ENCODE measurements around the gene OAS1. TPM values are rescaled to one million over a fixed set of nuclear protein-coding genes. Genes with fewer than 3 reads are reported as not detected.

The OAS1 gene
- total and polyA plus RNA-seq, 9 of the 15 experiments (the other 6 are each of a cell fraction or from before 2014, with no cell fraction given): 0.06 to 0.25 TPM; not detected in 7

- TF ChIP-seq, protein P1, sequence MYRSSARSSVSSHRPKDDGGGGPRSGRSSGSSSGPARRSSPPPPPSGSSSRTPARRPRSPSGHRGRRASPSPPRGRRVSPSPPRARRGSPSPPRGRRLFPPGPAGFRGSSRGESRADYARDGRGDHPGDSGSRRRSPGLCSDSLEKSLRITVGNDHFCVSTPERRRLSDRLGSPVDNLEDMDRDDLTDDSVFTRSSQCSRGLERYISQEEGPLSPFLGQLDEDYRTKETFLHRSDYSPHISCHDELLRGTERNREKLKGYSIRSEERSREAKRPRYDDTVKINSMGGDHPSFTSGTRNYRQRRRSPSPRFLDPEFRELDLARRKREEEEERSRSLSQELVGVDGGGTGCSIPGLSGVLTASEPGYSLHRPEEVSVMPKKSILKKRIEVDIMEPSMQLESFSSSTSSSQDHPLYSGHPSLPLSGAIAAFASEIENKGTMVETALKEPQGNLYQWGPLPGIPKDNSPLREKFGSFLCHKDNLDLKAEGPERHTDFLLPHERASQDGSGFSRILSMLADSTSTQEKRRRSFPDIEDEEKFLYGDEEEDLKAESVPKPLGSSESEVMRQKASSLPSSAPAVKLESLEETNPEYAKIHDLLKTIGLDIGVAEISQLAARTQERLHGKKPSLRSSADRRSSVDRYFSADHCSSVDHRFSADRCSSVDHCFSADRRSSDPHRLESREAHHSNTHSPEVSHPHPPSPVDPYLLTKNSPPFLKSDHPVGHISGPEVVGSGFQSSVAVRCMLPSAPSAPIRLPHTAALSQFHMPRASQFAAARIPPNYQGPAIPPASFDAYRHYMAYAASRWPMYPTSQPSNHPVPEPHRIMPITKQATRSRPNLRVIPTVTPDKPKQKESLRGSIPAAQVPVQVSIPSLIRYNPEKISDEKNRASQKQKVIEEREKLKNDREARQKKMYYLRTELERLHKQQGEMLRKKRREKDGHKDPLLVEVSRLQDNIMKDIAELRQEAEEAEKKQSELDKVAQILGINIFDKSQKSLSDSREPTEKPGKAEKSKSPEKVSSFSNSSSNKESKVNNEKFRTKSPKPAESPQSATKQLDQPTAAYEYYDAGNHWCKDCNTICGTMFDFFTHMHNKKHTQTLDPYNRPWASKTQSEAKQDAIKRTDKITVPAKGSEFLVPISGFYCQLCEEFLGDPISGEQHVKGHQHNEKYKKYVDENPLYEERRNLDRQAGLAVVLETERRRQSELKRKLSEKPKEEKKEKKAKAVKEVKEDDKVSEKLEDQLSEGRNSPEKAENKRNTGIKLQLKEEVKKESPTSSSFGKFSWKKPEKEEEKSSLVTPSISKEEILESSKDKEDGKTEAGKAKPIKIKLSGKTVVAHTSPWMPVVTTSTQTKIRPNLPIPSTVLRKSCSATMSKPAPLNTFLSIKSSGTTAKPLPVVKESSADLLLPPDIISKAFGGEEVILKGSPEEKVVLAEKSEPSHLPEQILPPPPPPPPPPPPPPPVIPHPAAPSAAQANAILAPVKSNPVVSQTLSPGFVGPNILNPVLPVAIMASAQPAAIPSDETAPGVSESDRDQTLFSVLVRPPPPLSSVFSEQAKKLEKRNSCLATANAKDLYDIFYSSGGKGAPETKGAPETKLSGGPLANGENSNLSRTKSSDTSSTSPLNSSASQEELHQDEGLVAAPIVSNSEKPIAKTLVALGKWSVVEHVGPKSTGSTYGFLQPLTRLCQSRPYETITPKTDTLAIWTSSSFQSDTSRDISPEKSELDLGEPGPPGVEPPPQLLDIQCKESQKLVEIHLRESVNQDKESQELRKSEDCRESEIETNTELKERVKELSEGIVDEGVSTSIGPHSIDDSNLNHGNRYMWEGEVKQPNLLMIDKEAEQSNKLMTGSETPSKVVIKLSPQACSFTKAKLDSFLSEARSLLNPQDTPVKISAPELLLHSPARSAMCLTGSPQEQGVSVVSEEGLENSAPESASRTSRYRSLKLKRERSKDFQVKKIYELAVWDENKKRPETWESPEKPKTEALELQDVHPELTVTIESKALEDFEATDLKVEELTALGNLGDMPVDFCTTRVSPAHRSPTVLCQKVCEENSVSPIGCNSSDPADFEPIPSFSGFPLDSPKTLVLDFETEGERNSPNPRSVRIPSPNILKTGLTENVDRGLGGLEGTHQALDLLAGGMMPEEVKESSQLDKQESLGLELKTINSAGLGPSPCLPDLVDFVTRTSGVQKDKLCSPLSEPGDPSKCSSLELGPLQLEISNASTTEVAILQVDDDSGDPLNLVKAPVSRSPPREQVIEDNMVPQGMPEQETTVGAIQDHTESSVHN (IDR thresholded peaks at IDR 0.05; ENCODE audit: borderline replicate concordance in 1 of 2, low read depth in 1 of 2): no peak
- TF ChIP-seq USF1 (CRISPR knock-in tag; IDR thresholded peaks at IDR 0.05): no peak
- no peak for TF ChIP-seq TBP (optimal IDR thresholded peaks at IDR 0.05; ENCODE audit: low read depth, low read length)
- TF ChIP-seq, protein P2, sequence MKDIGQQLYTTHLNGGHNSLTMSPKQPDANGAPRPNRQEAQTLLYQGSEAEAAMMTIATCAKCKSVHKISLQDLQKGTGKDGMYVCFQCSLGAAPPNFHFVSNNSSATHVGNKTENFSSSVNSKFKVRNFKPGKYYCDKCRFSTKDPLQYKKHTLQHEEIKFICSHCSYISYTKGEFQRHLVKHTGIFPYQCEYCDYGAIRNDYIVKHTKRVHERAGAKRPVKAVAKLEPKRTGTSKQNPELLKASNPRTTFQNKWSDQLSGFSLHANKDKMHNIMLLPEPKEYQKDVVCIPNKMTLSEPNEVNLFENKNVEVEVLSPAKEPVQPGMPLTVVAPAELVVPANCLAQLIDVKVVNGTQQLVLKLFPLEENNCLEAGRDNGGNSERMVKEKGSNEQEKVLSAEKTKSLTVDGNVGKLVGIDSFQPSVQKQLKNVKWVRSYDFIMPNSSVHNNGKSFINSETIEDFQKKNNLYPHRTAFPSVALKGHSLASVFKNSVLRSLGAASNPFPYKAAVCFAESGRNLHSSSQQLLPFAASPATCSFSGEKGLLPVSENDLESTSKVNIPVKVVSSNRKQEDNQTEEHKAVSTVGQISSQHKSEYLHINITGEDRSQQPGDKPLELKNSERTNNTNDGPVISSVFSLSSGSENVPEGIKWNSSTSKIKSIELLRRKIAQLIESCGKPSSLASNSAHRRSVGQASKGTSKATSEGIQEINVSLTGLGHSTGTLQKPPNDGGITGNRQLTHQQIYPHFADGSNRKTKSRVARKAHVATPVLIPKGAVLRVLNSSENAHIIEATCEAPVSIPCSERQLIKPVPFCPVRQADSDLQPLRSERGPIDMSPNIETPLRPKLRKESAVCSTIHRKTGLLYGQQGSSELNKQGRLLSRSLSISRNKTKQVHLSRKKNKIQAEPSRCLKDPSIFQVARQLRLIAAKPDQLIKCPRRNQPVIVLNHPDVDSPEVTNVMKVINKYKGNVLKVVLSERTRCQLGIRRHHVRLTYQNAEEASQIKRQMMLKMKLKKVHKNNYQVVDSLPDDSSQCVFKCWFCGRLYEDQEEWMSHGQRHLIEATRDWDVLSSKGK (CRISPR knock-in tag; IDR thresholded peaks at IDR 0.05): no peak
- TF ChIP-seq ZFPM2 (CRISPR knock-in tag; IDR thresholded peaks at IDR 0.05): no peak
- no peak for TF ChIP-seq ZNF785 (CRISPR knock-in tag; IDR thresholded peaks at IDR 0.05)
These were observed 61.1 kb downstream of the OAS1 start (continued) for GRCh38 chr12:112967858-112968257.
